ENCODE data around the gene MTARC1. TPM values are rescaled to one million over a fixed set of nuclear protein-coding genes. Genes with fewer than 3 reads are reported as not detected.

The MTARC1 gene
- total and polyA plus RNA-seq, 9 of the 15 experiments (the other 6 are each of a cell fraction or from before 2014, with no cell fraction given) = 0.07 to 0.14 (median 0.11) TPM; not detected in 6

- H3K9me3 ChIP-seq (replicated peaks; ENCODE audit: control insufficient read depth, insufficient read depth, low read depth, low read length) = no peaks in the 10 kb centered on the region
- H3K36me3 ChIP-seq (ENCODE audit: control insufficient read depth, insufficient read depth, low read length) = no peaks in the 10 kb centered on the region
- H3K4me2 ChIP-seq (ENCODE audit: insufficient read depth, low read length) = no peak overlapping the region
- H3K27ac ChIP-seq (ENCODE audit: extremely low read depth, low read depth, low read length) = no peak overlapping the region
- H3K9me1 ChIP-seq (ENCODE audit: control insufficient read depth, insufficient read depth, low read length) = no peaks in the 10 kb centered on the region
- no TSS peak for BruUV-seq (replicated peaks)
- DNase-seq (ENCODE audit: extremely low read depth in 1 of 4, low spot score in 3 of 4) (no peak), FAIRE-seq (no peak), ATAC-seq (no peak)
- H4K20me1 ChIP-seq (replicated peaks; ENCODE audit: control insufficient read depth, insufficient read depth, low read length) = no peaks in the 10 kb centered on the region
- no peak overlapping the region; a peak in 1 of 4 replicates for H3K9ac ChIP-seq (ENCODE audit: insufficient read depth in 1 of 2, low read depth in 2 of 2, low read length in 2 of 2)
- 2% methylated on average over 9 of the region's 9 CpGs for WGBS (ENCODE audit: insufficient coverage, low coverage, missing lambda C conversion rate)
- no peak overlapping the region for H2AFZ ChIP-seq (ENCODE audit: low read depth, low read length)
- POLR2A ChIA-PET = no interaction called here
- in situ Hi-C loops (cut with MboI) = no loop called here
- CTCF ChIA-PET (ENCODE audit: low intra/inter-chr PET ratio) = no interaction called here
- no peaks in the 10 kb centered on the region for H3K27me3 ChIP-seq (ENCODE audit: control insufficient read depth in 2 of 2, insufficient read depth in 2 of 2, low read length in 2 of 2)
- H3K4me3 ChIP-seq = no peak overlapping the region
- no peaks in the 10 kb centered on the region for H3K79me2 ChIP-seq (ENCODE audit: control insufficient read depth, insufficient read depth, low read length)
- no peaks in the 10 kb centered on the region for H3K4me1 ChIP-seq (replicated peaks in 1 of 2; ENCODE audit: control insufficient read depth in 2 of 2, insufficient read depth in 2 of 2, low read length in 2 of 2)
- intact Hi-C loops (cut with micrococcal nuclease) = no loop called here
- TF ChIP-seq TGIF2 (CRISPR knock-in tag; IDR thresholded peaks at IDR 0.05) (no peak), ZNF282 (CRISPR knock-in tag; IDR thresholded peaks at IDR 0.05) (no peak), MAFF (IDR thresholded peaks at IDR 0.05; ENCODE audit: low read length) (no peak), RHOXF2B (CRISPR knock-in tag; conservative IDR thresholded peaks at IDR 0.05) (no peak), ZNF318 (IDR thresholded peaks at IDR 0.05; ENCODE audit: borderline replicate concordance in 1 of 2, low read depth in 1 of 2) (no peak), TBP (optimal IDR thresholded peaks at IDR 0.05; ENCODE audit: low read depth, low read length) (no peak), CBX1 (IDR thresholded peaks at IDR 0.05; ENCODE audit: low read depth) (no peak), BRD4 (IDR thresholded peaks at IDR 0.05) (no peak), ZFP1 (CRISPR knock-in tag; IDR thresholded peaks at IDR 0.05) (no peak), ZNF311 (CRISPR knock-in tag; IDR thresholded peaks at IDR 0.05) (no peak), PTBP1 (IDR thresholded peaks at IDR 0.05; ENCODE audit: low read depth, low read length) (no peak), ZNF212 (CRISPR knock-in tag; IDR thresholded peaks at IDR 0.05) (no peak), NRF1 (conservative IDR thresholded peaks at IDR 0.05 in 1 of 2, IDR thresholded peaks at IDR 0.05 in 1 of 2) (no peak), SIN3A (IDR thresholded peaks at IDR 0.05; ENCODE audit: borderline replicate concordance in 2 of 2, control insufficient read depth in 1 of 2, low read depth in 2 of 2, low read length in 2 of 2) (no peak), BMI1 (IDR thresholded peaks at IDR 0.05; ENCODE audit: low read length) (no peak), ZNF75A (CRISPR knock-in tag; IDR thresholded peaks at IDR 0.05) (no peak)
Observed at GRCh38 chr1:220824031-220824989, 37.6 kb downstream of the MTARC1 start.
